ENCODE measurements around the gene CLEC20A. TPM values are rescaled to one million over a fixed set of nuclear protein-coding genes. Genes with fewer than 3 reads are reported as not detected.

The CLEC20A gene
- total and polyA plus RNA-seq, 2 of the 8 experiments (the other 6 are each of a cell fraction or from before 2014, with no cell fraction given): not detected

DNA sequence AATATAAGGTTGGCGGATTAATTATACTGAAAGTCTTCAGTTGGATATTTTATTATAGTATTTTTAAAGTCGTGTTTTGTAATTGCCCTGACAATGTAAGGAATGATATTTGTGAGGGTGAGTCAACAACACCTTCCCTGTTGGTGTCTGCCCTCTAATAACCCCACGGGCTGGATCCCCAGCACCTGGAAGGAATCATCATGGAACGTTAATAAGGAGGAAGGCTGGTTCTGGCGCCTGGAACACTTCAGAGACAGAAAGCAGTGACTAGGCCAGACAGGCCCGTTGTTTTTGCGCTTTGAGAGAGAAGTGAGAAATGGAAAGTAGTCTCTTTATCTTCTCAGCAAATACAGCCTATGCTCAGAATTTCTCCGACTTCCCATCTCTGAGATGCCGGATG lies 47.8 kb upstream of the CLEC20A start:
- H3K56ac ChIP-seq (replicated peaks; ENCODE audit: insufficient read length, low read depth, low read length): no peak overlapping the region
- no peak overlapping the region for H3K18ac ChIP-seq (ENCODE audit: extremely low read depth, low read length)
- no peaks in the 10 kb centered on the region for H4K20me1 ChIP-seq (replicated peaks in 1 of 2; ENCODE audit: control insufficient read depth in 1 of 2, insufficient read depth in 2 of 2, low read length in 2 of 2)
- H3K4ac ChIP-seq (replicated peaks; ENCODE audit: insufficient read length, low read depth, low read length): no peak overlapping the region
- H4K8ac ChIP-seq (ENCODE audit: extremely low read depth, insufficient read depth, low read length): no peak overlapping the region
- H3K36me3 ChIP-seq (ENCODE audit: control insufficient read depth in 2 of 4, insufficient read depth in 4 of 4, low read length in 3 of 4): no peaks in the 10 kb centered on the region
- H2BK12ac ChIP-seq (ENCODE audit: low read depth, low read length): no peak overlapping the region
- H2AFZ ChIP-seq (ENCODE audit: low read length): no peak overlapping the region
- no peak overlapping the region for H3K9ac ChIP-seq (replicated peaks in 1 of 4; ENCODE audit: extremely low read depth in 1 of 4, low read depth in 3 of 4, low read length in 3 of 4)
- H3K9me3 ChIP-seq (ENCODE audit: insufficient read depth in 2 of 2, low read depth in 1 of 2, low read length in 1 of 2): no peaks in the 10 kb centered on the region
- H3K27me3 ChIP-seq (replicated peaks in 1 of 4; ENCODE audit: control insufficient read depth in 3 of 4, extremely low read depth in 1 of 4, insufficient read depth in 3 of 4, low read length in 3 of 4): no peaks in the 10 kb centered on the region
- no peak overlapping the region for H3K14ac ChIP-seq (ENCODE audit: insufficient read length)
- no peak overlapping the region for H3K4me2 ChIP-seq (ENCODE audit: insufficient read depth in 1 of 2, low read depth in 2 of 2, low read length in 2 of 2)
- H4K5ac ChIP-seq (ENCODE audit: insufficient read length, low read depth, low read length): no peak overlapping the region
- ChIA-PET CTCF (ENCODE audit: partially characterized antibody) (interaction anchor here (0.6 to 8.9 kb wide), 11 partner anchors 8 to 462 kb away, joined by 3 to 92 read pairs (median 3); no protein-coding TSS in a partner anchor), POLR2A (ENCODE audit: partially characterized antibody) (no interaction called here)
- TF ChIP-seq, protein P1, sequence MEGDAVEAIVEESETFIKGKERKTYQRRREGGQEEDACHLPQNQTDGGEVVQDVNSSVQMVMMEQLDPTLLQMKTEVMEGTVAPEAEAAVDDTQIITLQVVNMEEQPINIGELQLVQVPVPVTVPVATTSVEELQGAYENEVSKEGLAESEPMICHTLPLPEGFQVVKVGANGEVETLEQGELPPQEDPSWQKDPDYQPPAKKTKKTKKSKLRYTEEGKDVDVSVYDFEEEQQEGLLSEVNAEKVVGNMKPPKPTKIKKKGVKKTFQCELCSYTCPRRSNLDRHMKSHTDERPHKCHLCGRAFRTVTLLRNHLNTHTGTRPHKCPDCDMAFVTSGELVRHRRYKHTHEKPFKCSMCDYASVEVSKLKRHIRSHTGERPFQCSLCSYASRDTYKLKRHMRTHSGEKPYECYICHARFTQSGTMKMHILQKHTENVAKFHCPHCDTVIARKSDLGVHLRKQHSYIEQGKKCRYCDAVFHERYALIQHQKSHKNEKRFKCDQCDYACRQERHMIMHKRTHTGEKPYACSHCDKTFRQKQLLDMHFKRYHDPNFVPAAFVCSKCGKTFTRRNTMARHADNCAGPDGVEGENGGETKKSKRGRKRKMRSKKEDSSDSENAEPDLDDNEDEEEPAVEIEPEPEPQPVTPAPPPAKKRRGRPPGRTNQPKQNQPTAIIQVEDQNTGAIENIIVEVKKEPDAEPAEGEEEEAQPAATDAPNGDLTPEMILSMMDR (IDR thresholded peaks at IDR 0.05; ENCODE audit: control extremely low read depth in 1 of 3, insufficient read depth in 1 of 3, low read depth in 1 of 3, low read length in 3 of 3): no peak
- TF ChIP-seq TBP (IDR thresholded peaks at IDR 0.05; ENCODE audit: low read depth, low read length) (no peak), FOSL1 (IDR thresholded peaks at IDR 0.05; ENCODE audit: insufficient read depth, low read depth, low read length) (no peak)
- H3K4me1 ChIP-seq (replicated peaks in 1 of 4; ENCODE audit: control insufficient read depth in 3 of 4, insufficient read depth in 4 of 4, low read length in 3 of 4): peaks cover 0 to 8% (median 3%) of the 10 kb centered on the region in 4 experiments; a peak in 2 of 7 replicates
- H3K79me2 ChIP-seq (ENCODE audit: control insufficient read depth in 1 of 2, insufficient read depth in 2 of 2, low read length in 2 of 2): no peaks in the 10 kb centered on the region
- 91% methylated on average over 9 of the region's 9 CpGs; no CpG with 5 or more reads in 1 of the 2 experiments for WGBS, 2 experiments (ENCODE audit: extremely low coverage in 1 of 2, insufficient coverage in 1 of 2, insufficient read length in 1 of 2, insufficient replicate concordance in 2 of 2, low coverage in 1 of 2, low lambda C conversion rate in 2 of 2, missing lambda C conversion rate in 1 of 2)
- H2BK20ac ChIP-seq (ENCODE audit: low read length): no peak overlapping the region
- H2BK15ac ChIP-seq (ENCODE audit: low read length): no peak overlapping the region
- DNase-seq (ENCODE audit: low read depth in 1 of 2, low spot score in 2 of 2) (no peak), FAIRE-seq (no peak)
- H4K91ac ChIP-seq (replicated peaks; ENCODE audit: insufficient read length, low read length): no peak overlapping the region
- H2AK5ac ChIP-seq (ENCODE audit: low read depth, low read length): no peak overlapping the region
- no peaks in the 10 kb centered on the region; the same call in 1 of the 2 replicates for H3K79me1 ChIP-seq (ENCODE audit: low read depth, low read length)
- H3K23ac ChIP-seq (ENCODE audit: insufficient read length): no peak overlapping the region
- H2BK5ac ChIP-seq (ENCODE audit: low read depth, low read length): no peak overlapping the region
- peaks cover 10% of the 10 kb centered on the region for H3K23me2 ChIP-seq (ENCODE audit: low read depth, low read length)
- no peak overlapping the region for H3K4me3 ChIP-seq (ENCODE audit: extremely low read depth in 1 of 4, insufficient read depth in 2 of 4, low read depth in 3 of 4, low read length in 4 of 4)
- no peak overlapping the region for H2BK120ac ChIP-seq (replicated peaks; ENCODE audit: low read depth, low read length)
- no peak overlapping the region for H3K27ac ChIP-seq (ENCODE audit: low read depth, low read length)

Data from H1 (cell line).